ENCODE measurements around the gene PLOD3.
A peak's percentile ranks its signal among the peaks of the same experiment; 100 is the strongest.

The PLOD3 gene

DNA sequence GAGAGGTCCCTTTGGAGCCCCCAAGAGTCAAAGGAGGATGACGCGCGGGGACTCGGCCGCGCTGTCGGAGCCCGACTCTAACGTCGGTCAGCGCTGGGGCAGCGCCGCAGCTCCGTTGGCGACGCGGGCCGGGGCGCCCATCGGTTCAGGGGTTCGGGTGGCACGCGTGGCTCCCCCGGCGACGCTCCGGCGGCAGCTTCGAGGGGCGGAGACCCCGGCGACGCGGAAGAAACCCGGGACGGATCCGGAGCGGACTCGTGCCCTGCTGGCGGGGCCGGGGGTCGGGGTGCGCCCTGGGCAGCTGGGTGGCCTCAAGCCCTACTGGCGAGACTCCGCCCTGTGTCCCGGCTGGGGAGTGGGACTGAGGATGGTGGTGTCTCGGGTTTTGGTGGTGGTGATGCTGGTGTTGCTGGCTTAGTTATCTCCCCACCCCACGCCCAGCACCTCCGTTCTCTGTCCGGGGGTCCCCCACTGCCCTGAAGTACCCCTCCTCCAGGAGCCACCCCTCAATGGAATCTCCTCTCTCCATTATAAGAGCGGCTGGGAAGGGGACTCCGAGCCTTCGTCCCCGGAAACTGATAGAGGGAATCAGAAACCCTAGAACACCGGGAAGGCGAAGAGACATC is 37.1 kb downstream of the PLOD3 start, which contains the start of gene NAT16:
TSS of gene NAT16 (minus strand) at position 164 of the 626 bp plus-strand sequence. CDS start 5,486 bp downstream, outside the sequence.
- no peak for DNase-seq (ENCODE audit: low spot score)

DNA sequence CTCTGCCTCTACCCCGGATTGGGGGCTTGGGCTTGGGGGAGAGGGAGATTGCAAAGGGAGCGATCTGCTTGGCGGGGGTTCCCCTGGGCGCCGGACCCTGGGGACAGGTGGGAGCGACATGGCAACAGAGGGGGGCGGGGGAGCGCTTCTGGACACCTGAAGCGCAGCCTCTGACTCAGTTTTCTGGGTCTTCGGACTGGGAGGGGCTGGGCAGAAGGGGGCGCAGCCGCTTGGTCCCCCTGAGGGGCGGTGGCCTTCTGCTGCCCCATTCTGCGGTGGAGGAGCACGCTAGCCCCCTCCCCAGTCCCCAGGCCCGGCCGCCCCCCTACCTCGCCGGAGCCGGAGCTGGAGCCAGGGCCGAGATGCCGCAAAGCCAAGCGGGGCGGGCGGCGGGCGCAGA is 37.7 kb downstream of the PLOD3 start:
- no peak for DNase-seq (ENCODE audit: low spot score)

DNA sequence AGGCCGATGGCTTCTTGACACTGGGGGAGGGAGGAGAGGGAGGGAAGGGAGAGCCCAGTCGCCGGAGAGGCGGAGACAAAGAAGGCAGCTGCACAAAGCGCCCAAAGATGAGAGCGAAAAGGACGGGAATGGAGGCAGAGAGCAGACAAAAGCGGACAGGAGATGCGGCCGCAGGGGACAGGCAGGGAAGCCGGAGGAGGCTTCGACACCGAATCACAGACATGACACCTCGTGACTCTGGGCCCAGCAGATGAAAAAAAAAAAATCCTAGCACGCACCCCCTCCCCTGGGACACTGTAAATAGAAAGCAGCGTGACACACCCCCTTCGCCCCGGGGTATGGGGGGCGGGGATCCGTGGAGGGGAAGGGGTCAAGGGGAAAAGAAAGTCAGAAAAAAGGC is 38.3 kb downstream of the PLOD3 start:
- peak; percentile 36 for DNase-seq (ENCODE audit: low spot score)

DNA sequence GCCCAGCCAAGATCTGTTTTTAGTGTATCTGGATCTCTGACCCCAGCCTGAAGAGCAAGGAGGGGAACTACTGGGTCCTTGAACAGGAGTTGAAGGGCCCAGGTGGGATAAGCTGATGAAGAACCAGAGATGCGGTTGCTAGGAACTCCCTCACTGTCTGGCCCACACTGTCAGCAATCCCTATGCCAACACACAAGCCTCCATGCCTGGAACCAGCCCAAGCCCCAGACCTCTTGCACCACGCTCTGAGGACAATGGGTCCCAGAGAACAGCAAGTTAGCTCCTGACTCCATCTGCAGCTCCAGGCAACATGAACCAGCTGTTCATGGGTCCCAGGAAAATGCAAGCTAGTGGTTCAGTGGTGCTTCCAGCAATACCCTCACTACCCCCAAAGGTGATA is 39.7 kb downstream of the PLOD3 start:
- DNase-seq (ENCODE audit: low spot score): no peak

DNA sequence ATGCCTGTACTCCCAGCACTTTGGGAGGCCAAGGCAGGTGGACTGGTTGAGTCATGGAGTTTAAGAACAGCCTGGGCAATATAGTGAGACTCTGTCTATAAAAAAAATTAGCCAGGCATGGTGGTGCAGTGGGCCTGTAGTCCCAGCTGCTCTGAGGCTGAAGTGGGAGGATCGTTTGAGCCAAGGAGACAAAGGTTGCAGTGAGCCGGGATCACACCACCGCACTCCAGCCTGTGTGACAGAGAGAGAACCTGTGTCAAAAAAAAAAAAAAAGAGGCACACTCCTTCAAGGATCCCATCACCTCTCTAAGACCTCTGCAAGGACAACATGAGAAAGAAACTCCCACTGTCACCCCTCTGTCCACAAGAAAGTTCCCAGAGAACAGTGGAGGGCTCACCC is 41.7 kb downstream of the PLOD3 start:
- DNase-seq (ENCODE audit: low spot score): no peak

DNA sequence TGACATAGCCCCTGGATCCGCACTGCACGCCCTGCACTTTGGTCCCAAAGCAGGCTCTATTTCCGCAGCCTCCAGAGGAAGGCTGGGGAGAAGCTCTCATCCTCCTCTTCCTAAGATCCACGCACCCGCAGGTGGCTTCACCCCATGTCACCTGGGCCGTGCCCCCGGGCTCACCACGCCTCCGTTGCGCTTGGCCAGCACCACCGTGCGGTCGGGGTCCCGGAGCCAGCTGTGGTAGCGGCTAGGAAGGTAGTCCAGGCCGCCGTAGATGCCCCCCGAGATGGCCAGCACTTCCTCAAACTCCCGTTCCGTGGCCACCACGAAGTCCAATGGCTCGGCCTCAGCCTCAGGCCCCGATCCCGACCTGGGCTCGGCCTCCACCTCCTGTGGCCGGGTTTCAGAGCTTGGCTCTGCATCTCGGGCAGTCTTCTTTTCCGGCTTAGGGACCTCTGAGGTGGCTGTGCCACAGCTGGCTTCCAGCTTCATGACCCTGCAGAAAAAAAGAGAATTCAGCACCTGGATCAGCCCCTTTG is 43.0 kb downstream of the PLOD3 start:
- DNase-seq (ENCODE audit: low spot score): no peak

DNA sequence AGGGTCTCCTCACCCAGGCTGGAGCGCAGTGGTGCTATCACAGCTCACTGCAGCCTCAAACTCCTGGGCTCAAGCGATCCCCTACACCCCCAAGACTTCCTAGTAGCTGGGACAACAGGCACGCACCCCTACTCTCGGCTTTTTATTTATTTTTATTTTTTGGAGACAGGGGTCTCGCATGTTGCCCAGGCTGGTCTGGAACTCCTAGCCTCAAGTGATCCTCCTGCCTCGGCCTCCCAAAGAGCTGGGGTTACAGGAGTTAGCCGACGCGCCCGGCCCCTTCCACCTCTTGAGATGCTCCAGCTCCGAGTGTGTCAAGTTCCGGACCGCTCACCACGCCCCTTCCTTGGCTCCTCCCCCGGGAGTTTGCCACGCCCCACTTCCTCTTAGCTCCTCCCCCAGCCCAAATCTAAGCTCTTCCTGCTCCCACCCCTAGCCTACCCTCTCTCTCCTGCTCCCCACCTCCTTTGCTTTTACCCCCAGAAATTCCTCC is 43.6 kb downstream of the PLOD3 start:
- DNase-seq (ENCODE audit: low spot score): peak; percentile 87

DNA sequence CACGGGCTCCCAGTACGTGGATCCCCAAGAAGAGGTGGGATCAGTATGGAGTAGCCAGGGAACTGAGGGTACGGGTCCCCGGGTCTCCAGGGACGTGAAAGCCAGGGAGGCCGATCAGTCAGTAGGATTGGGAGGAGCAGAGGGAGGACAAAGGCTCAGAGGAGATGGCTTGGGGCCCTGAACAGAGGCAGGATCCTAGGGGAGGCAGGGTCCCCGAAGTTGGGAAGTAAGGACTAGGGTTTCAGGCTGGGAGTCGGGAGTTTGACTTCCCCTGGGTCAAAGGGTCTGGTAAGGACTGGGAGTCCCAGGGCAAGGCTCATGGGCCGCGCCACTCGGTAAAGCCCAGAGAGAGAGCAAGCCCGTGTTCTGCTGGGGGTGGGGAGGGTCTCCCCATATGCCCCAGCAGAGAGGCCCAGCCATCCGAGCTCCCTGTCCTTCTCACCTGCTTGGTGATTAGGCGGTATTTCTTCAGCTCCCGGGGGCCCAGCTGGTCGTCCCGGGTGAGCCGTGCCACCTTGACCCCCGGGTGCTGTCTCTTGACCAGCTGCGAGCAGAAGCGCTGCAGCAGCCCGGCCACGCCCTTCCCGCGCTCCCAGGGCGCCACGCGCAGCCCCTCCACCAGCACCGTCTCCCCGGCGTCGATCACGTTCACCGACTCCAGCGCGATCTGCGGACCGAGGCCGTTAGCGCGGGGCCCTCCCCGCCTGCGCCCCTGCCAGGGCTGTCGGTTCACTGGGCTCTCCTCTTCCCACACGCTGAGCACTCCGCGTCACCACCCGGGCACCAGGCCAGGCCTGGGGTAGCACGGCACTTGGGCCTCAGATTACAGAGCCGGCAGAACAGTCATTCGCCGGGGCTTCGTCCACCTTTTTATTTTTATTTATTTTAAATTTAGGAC is 44.3 kb downstream of the PLOD3 start:
- peak; percentile 94 for DNase-seq (ENCODE audit: low spot score)

DNA sequence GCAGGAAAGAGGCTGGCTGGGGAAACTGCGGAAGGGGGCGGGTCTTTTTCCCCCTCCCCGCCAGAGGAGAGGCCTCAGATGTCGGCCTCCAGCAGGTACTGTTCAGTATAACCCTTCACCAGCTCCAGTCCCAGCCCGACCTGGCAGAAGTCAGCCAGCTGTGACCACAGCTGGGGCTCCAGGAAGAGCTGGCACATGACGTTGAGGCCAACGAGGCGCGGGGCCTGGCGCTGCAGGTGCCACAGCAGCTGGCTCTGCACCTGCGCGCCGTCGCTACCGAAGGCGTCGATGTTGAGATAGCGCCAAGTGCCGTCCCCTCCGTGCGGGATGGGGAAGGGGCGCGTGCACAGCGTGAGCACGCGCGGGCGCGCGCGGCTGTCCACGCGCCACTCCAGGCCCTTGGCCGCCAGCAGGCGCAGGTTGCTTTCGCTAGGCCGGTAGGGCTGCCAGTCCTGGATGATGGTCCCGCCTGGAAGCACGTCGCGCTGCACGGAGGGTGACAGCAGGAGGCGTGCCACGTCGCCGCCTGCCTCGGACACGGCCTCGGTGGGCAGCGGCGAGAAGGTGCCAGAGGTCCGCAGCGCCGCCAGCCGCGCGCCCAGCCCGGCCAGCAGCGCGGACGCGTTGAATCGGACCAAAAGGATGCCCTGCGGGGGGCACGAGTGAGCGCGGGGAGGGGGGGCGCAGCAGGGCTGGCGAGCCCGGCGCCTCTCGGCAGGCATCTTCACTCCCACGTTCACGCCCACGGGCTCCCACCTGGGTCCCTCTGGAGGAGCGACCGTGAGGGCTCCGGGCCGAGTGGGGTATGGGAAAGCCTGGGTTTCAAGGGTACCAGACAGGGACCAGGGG is 45.2 kb downstream of the PLOD3 start:
- DNase-seq (ENCODE audit: low spot score): no peak

DNA sequence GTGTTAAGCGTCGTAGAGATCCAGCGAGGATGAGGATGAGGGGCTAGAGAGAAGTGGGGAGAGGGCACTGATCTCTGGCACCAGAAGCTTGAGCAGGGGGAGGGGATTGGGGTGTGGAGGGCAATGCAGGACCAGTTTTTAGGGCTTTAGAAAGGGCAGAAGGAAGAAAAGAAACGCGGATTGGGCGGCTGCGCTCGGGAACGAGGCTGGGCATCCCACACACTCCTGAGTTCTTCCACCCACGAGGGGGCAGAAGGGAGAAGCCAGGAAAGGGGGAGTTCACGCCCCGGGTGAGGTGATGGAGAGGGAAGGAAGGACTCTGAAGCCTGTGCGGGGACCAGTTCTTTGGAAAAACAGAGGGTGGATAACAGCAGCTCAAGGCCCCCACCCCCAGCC is 45.9 kb downstream of the PLOD3 start:
- peak; percentile 41 for DNase-seq (ENCODE audit: low spot score)

DNA sequence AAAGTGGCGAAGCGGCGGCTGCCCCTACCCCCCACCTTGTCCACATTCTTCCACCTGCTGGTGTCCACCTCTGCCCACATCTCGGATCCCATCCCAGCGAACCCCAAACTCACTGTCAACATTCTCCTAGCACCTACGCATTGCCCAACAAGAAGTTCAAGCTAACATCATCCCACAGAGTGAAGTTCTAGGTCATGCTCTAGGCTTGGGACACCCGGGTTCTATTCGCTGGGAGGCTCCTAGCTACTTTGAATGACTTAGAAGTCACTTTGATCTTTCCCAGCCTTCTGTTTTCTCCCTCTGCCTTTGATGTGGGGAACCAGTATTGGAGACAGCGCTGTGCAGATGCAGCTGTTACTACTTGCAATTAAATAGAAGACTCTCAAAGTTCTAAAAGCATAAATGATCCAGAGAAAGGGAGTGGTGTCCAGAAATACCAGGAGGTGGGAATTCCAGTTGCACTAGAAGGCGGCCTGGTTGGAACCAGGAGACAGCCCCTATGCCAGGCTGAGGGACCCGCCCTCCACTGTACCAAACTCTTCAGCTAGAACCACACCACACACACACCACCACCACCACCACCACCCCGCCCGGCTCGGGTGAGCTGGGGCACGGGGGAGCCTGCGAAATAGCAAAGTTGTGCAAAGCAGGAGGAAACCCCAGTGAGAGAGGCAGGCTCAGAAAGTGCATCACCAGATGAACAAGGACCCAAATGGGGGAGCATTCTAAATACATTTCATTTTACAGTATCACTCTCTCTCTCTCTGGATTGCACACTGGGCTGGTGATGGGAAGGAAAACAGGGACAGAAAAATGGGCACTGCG is 46.6 kb downstream of the PLOD3 start:
- no peak for DNase-seq (ENCODE audit: low spot score)

DNA sequence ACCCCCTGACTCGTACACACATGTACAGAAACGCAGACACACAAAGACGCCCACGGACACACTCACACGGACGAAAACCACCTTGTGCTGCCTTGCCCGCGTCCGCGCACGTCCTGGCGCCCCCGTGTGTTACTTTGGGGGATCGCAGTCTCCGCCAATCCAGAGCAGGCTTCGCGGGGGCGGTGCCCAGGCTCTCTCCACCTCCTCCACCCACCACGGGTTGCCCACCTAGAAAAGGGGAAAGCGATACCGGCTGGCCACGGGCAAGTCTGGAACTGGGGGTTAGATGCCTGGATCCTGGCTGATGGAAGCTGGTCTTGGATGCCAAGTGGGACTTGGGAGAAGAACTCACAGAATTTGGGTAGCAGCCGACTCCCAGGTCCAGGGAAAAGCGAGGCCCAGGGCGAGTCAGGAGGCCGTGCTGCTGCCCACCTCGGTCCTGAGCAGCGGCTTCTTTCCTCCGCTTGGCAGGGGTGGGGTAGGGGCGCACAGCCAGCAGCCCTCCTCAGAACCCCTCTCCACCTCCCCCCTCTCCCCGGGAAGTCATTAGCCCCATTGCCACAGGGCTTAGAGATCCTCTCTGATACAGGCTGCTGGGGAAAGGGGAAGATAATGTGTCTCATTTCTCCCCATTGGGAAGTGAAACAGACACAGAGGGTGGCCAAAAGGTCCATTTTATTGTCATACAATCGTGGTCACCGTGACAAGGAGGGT is 47.4 kb downstream of the PLOD3 start:
- DNase-seq (ENCODE audit: low spot score): peak; percentile 80

DNA sequence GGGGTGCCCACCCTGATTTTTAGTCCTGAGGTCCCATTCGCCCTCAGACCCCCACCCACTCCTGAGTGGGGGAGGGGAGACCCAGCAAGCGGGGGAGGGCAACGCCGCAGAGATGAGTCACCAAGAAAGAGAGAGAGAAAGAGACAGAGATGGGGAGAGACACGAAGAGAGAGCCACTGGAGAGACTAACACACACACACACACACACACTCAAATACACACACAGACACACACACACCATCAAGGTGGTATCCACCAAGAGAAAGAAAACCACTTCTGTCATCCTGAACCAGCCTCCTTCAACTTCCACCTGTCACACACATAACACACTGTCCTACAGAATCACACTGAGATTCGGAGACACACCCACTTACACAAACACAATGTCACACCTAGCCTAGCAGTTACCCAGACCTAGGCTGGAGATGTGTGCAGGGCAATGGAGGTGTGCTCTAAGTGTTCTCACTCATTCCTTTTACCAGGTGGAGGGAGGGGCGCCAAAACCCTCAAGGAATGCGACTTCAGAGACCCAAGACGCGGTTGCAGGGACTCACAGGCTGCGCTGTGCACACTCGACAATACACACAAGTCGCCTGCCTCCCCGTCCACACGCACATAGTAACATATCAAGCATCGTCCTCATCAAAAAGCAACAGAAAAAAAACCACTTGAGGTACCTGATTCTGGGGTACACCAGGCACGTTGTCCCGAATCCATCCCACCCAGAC is 48.1 kb downstream of the PLOD3 start:
- DNase-seq (ENCODE audit: low spot score): no peak

DNA sequence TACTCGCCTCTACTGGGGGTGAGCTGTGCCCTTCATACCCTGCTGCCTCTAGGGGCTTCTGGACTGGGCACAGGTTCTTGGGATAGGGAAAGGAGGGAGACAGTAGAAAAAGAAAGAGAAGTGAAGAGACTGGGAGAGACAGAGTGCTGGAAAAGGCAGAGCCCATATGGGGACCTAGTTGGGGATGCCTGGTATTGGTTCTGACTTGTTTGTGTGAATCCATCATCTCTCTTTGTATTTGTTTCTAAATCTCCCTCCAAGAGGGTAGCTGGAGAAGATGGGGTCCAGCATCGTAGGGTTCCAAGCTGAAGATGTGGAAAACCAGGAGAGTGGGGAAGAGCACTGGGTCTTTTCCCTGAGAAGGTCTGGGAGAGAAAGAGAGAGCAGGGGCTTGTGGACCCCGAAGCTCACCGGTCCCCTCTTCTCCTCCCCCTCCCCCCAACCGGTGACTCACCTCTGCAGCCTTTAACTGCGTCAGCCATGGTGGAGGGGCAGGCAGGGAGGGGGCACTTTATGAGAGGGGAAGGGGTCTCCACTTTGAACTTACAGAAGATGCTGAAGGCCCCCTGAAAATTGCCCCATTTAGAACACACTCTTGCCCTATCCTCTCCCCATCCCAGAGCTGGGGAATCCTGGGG is 48.9 kb downstream of the PLOD3 start:
- no peak for DNase-seq (ENCODE audit: low spot score)

DNA sequence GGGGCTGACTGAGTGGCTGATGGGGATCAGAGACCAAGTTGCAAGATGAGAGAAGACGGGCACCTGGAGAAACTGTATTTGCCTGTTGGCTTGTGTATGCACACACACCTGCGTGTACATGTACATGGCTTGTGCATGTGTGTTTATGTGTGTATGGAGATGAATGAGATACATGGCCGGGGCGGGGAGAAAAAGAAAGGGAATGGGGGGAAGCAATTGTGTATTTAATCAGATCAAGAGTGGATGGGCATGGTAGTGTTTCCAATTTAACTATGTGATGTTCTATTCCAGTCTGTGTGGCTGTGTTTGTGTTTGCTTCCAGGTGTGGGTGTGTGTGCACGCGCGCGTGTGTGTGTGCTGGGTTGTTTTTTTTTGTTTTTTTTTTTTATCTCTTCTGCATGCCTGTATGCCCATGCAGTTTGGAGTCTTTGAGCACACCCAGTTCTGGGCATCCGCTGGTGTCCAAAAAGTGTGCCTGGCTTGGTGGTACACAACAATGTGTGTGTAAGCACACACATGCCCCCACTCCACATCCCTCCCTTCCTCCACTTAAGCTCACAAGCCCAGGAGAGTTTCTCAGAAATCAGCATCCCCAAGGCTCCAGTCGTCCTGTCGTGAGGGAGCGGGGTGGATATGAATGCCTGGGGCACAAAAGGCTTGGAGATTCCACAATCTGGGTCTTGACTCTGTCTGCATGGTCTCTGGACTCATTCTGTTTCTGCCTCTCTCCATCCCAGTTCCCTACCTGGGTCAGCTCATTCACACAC is 49.6 kb downstream of the PLOD3 start:
- no peak for DNase-seq (ENCODE audit: low spot score)

DNA sequence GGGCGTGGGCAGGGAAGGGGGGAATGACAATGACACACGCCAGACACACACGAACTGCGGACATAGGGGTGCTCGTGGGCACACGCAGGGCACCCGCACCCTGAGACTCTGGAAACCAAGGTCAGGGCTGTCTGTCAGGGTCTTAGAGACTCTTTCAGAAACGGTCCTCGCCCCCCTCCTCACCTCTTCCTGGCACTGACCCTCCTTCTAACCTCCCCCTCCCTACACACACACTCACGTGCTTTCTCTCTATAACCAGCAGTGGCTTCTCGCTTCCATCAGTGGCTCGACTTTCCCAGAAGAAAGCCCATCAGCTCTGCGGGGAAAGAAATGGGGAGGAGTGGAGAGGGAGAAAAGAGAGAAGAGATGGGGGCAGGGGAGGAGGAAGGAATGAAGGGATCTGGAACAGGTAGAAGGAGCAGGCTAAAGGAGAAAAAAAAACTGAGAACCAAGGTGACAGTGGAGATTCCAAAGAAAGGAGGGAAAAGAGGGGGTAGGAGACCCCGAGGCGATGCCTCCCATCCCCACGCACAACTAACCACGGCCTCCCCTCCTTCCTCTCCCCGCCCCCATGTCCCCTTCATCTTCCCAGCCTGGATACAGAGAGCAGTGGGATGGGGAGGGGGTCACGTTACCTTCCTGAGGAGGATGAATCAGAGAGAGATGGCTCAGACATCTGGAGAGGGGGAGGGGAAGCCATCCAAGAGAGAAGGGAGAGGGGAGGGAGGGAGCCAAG is 50.3 kb downstream of the PLOD3 start:
- DNase-seq (ENCODE audit: low spot score): no peak

DNA sequence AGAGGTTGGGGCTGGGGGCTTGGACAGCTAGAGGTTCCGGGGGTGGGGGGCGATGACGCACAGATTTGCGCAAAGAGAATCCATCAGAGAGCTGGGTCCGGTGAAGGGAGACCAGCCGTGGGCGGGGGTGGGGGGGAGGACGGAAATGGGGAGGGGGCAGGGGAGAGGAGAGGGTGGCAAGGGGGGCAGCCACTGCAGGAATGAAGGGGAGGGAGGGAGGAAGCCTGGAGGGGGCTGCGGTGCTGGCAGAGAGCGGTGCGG is 50.8 kb downstream of the PLOD3 start:
- no peak for DNase-seq (ENCODE audit: low spot score)
